Coronary artery (tissue), 2 donors: ENCODE results near the gene SLC5A7.
A peak's percentile ranks its signal among the peaks of the same experiment; 100 is the strongest.

ENCODE experiments used
- DNase-seq: peaks from one replicate; pipeline ENCODE4 v3.0.0-alpha.2; 2017; ENCODE audit warnings: low spot score
- H3K27ac ChIP-seq, 2 donors: fragments of 200-600 bp; sonication (generic); one replicate each; pipeline ENCODE4 v1.5.1; 2016 to 2019
- H3K4me3 ChIP-seq: fragments of 200-600 bp; sonication (generic); 2 replicates; pipeline ENCODE4 v1.5.1; 2016; ENCODE audit warnings: mild to moderate bottlenecking, moderate library complexity
- CTCF ChIP-seq: fragments of 200-600 bp; sonication (generic); IDR thresholded peaks from one replicate; pipeline ENCODE4 v1.5.1; 2019; ENCODE audit warnings: antibody characterized with exemption

SLC5A7 gene

GRCh38 chr2:107986278-107987217 is at the start of gene SLC5A7:
Gene SLC5A7, plus strand, starts transcription at chr2:107986524. Its CDS starts 1,632 bp downstream, at chr2:107988156.
- DNase-seq: no peak

GRCh38 chr2:107961395-107961794 is 24.9 kb upstream of the SLC5A7 start:
- DNase-seq: no peak
- Histone ChIP-seq H3K27ac (no peak overlapping the region), H3K4me3 (no peak overlapping the region)
- no peak for TF ChIP-seq CTCF

More at GRCh38 chr2:107986278-107987217, at the start of gene SLC5A7:
- no peak for TF ChIP-seq CTCF
- no peak within 1 kb of the TSS for H3K27ac ChIP-seq
- H3K4me3 ChIP-seq: peak within 1 kb of the TSS; percentile 48

GRCh38 chr2:107964185-107964584 is 22.1 kb upstream of the SLC5A7 start:
- Histone ChIP-seq H3K4me3 (no peak overlapping the region), H3K27ac (no peak overlapping the region)
- no peak for DNase-seq
- TF ChIP-seq CTCF: no peak

GRCh38 chr2:107984707-107985106 is 1.6 kb upstream of the SLC5A7 start:
- Histone ChIP-seq H3K27ac (no peak overlapping the region), H3K4me3 (no peak overlapping the region)
- no peak for TF ChIP-seq CTCF
- DNase-seq: no peak

- no peak overlapping the region for H3K4me3 ChIP-seq
- no peak for TF ChIP-seq CTCF
- DNase-seq: no peak
- no peak overlapping the region for H3K27ac ChIP-seq
These were observed 1.8 kb downstream of the SLC5A7 start for GRCh38 chr2:107988108-107988507.

GRCh38 chr2:107989445-107989844 is 3.1 kb downstream of the SLC5A7 start:
- no peak overlapping the region for H3K4me3 ChIP-seq
- no peak for TF ChIP-seq CTCF
- no peak overlapping the region for H3K27ac ChIP-seq
- no peak for DNase-seq

- H3K27ac ChIP-seq: no peak overlapping the region
- no peak overlapping the region for H3K4me3 ChIP-seq
- no peak for TF ChIP-seq CTCF
- DNase-seq: no peak
These were observed 4.4 kb downstream of the SLC5A7 start for GRCh38 chr2:107990718-107991117.
